Suprapubic skin (tissue), 4 donors: ENCODE data around the gene FNDC1. TPM values are rescaled to one million over a fixed set of nuclear protein-coding genes. Genes with fewer than 3 reads are reported as not detected.

Experiments used
- DNase-seq, 2 donors: peaks; one replicate each; pipeline ENCODE4 v3.0.0-alpha.2; 2019; ENCODE audit warnings: low spot score in 2 of 2
- H3K27ac ChIP-seq: fragments of 200-600 bp; sonication (generic); one replicate; pipeline ENCODE4 v1.5.1; 2019
- H3K27me3 ChIP-seq: fragments of 200-600 bp; sonication (generic); one replicate; pipeline ENCODE4 v1.5.1; 2019
- H3K36me3 ChIP-seq: fragments of 200-600 bp; sonication (generic); one replicate; pipeline ENCODE4 v1.5.1; 2019
- H3K4me1 ChIP-seq: fragments of 200-600 bp; sonication (generic); one replicate; pipeline ENCODE4 v1.5.1; 2019
- H3K4me3 ChIP-seq: fragments of 200-600 bp; sonication (generic); one replicate; pipeline ENCODE4 v1.5.1; 2019; ENCODE audit warnings: mild to moderate bottlenecking
- H3K9me3 ChIP-seq: fragments of 200-600 bp; sonication (generic); one replicate; pipeline ENCODE4 v1.5.1; 2019
- EP300 ChIP-seq: sonication (generic); formaldehyde crosslinking; IDR thresholded peaks from one replicate; pipeline ENCODE4 v1.6.1; 2017; ENCODE audit warnings: antibody characterized with exemption
- POLR2A ChIP-seq, 2 donors: fragments of 450-650 bp; IDR thresholded peaks; one replicate each; pipeline ENCODE4 v1.6.1; 2017; ENCODE audit warnings: antibody characterized with exemption in 2 of 2, mild to moderate bottlenecking in 2 of 2, moderate library complexity in 2 of 2
- POLR2AphosphoS5 ChIP-seq, 3 donors: sonication (generic); formaldehyde crosslinking; IDR thresholded peaks; one replicate each; pipeline ENCODE4 v1.6.1; 2017; ENCODE audit warnings: antibody characterized with exemption in 3 of 3
- WGBS: methylation state at CpG from one replicate; pipeline ENCODE4 v1.1.5; 2018; 5-methylcytosine and 5-hydroxymethylcytosine counted together
- total RNA-seq, 4 donors: library from RNA; depleted of rRNA; stranded (reverse); fragments of >200 nt; gene quantifications; one replicate each; pipeline ENCODE4 v1.1.0, GENCODE V29; 2016
- TF ChIP-seq, protein P1 (sequence below), 2 donors: fragments of 200-600 bp in 1 of 2; fragments of 450-650 bp in 1 of 2; sonication (generic) in 1 of 2; IDR thresholded peaks; one replicate each; pipeline ENCODE4 v1.5.1; 2016 to 2019; ENCODE audit warnings: antibody characterized with exemption in 2 of 2, mild to moderate bottlenecking in 1 of 2, moderate library complexity in 1 of 2

The FNDC1 gene
- total RNA-seq, 4 donors from 2014 or later, result 0.13 to 0.89 (median 0.15) TPM; not detected in 1

DNA sequence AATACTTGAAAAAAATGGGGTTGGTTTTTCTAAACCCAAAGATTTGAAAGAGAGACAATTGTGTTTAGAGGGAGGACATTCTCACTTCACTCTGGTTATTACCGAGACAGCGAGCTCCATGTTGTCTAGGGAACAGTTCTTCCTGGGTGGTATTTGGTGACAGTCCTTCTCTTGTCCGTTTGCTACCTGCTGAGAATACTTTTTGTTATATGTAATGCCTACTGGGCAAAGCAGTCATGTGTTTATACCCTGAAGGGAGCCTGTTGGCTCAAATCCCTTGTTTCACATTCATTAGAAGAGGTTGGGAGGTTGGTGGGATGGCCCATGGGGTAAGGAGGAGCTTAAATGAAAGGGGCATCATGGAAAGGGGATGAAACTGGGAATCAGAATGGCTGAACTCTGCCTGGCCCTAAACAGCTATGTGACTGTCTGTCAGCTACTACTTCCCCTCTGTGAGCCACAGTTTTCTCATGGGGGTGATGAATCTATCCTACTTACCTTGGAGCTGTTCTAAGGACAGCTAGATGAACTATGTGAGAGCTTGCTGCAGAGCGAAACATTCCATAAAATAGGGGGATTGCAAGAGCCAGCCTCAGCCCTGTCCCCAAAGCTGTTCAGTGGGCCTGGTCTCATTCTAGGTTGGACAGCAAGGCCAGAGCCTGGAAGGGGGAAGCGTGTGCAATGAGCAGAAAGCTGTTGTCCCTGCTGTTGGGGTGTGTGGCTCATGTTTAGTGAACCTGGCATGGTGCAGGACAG lies 43.5 kb downstream of the FNDC1 start:
- Histone ChIP-seq H3K4me1 (no peaks in the 10 kb centered on the region), H3K4me3 (no peak overlapping the region), H3K9me3 (no peaks in the 10 kb centered on the region), H3K27ac (no peak overlapping the region), H3K36me3 (no peaks in the 10 kb centered on the region), H3K27me3 (no peaks in the 10 kb centered on the region)
- 91% methylated on average over 5 of the region's 5 CpGs for WGBS
- no peak for TF ChIP-seq POLR2A (IDR thresholded peaks at IDR 0.05)
- no peak for TF ChIP-seq EP300
- TF ChIP-seq, protein P1, sequence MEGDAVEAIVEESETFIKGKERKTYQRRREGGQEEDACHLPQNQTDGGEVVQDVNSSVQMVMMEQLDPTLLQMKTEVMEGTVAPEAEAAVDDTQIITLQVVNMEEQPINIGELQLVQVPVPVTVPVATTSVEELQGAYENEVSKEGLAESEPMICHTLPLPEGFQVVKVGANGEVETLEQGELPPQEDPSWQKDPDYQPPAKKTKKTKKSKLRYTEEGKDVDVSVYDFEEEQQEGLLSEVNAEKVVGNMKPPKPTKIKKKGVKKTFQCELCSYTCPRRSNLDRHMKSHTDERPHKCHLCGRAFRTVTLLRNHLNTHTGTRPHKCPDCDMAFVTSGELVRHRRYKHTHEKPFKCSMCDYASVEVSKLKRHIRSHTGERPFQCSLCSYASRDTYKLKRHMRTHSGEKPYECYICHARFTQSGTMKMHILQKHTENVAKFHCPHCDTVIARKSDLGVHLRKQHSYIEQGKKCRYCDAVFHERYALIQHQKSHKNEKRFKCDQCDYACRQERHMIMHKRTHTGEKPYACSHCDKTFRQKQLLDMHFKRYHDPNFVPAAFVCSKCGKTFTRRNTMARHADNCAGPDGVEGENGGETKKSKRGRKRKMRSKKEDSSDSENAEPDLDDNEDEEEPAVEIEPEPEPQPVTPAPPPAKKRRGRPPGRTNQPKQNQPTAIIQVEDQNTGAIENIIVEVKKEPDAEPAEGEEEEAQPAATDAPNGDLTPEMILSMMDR (IDR thresholded peaks at IDR 0.05), result no peak
- TF ChIP-seq POLR2AphosphoS5 (IDR thresholded peaks at IDR 0.05), result no peak
- no peak for DNase-seq

DNA sequence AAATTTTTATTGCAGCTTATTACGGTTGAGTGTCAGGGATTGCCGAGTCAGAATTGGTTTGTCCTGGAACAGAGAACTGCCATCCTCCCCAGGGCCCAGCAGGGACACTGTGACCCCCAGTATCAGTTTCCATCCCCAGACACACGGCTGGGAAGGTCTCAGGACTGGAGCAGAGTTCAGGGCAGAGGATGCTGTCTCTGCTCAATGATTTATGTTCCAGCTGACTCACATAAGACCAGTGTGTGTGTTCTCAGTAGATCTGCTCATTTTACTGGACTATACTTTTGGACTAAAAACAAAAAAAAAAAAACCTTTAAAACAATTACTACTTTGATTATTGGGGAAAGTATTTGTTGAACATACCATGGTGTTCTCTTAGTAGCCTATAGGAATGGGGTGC lies 44.2 kb downstream of the FNDC1 start:
- no peaks in the 10 kb centered on the region for H3K36me3 ChIP-seq
- H3K4me3 ChIP-seq, result no peak overlapping the region
- H3K4me1 ChIP-seq, result no peaks in the 10 kb centered on the region
- DNase-seq, result no peak
- H3K9me3 ChIP-seq, result no peaks in the 10 kb centered on the region
- H3K27ac ChIP-seq, result no peak overlapping the region
- TF ChIP-seq, protein P1 (IDR thresholded peaks at IDR 0.05), result no peak
- TF ChIP-seq POLR2A (IDR thresholded peaks at IDR 0.05) (no peak), POLR2AphosphoS5 (IDR thresholded peaks at IDR 0.05) (no peak), EP300 (no peak)
- 65% methylated on average over 3 of the region's 3 CpGs for WGBS
- H3K27me3 ChIP-seq, result no peaks in the 10 kb centered on the region

DNA sequence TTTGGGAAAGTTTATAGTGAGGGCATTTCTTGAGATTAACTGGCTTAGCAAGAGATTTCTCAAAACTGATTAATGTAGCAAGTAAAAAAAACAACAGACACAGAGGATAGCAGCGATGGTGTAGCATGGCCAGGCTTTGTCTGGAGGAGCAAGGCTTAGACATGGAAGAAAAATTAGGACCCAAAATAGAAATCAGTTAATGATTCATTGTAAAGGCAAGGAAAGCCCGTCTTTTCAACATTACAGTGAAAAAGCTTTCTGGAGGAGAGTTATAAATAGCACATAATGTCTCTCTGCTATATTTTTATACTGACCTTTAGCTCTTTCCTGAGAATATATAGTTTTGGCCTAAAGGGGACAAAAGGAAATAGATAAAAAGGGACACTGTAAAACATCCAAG lies 45.1 kb downstream of the FNDC1 start:
- Histone ChIP-seq H3K36me3 (no peaks in the 10 kb centered on the region), H3K27me3 (no peaks in the 10 kb centered on the region), H3K9me3 (no peaks in the 10 kb centered on the region), H3K4me3 (no peak overlapping the region), H3K27ac (no peak overlapping the region), H3K4me1 (no peaks in the 10 kb centered on the region)
- DNase-seq, result no peak
- WGBS, result 70% methylated on average over 2 of the region's 2 CpGs
- TF ChIP-seq EP300 (no peak), POLR2AphosphoS5 (IDR thresholded peaks at IDR 0.05) (no peak), POLR2A (IDR thresholded peaks at IDR 0.05) (no peak)
- TF ChIP-seq, protein P1 (IDR thresholded peaks at IDR 0.05), result no peak

DNA sequence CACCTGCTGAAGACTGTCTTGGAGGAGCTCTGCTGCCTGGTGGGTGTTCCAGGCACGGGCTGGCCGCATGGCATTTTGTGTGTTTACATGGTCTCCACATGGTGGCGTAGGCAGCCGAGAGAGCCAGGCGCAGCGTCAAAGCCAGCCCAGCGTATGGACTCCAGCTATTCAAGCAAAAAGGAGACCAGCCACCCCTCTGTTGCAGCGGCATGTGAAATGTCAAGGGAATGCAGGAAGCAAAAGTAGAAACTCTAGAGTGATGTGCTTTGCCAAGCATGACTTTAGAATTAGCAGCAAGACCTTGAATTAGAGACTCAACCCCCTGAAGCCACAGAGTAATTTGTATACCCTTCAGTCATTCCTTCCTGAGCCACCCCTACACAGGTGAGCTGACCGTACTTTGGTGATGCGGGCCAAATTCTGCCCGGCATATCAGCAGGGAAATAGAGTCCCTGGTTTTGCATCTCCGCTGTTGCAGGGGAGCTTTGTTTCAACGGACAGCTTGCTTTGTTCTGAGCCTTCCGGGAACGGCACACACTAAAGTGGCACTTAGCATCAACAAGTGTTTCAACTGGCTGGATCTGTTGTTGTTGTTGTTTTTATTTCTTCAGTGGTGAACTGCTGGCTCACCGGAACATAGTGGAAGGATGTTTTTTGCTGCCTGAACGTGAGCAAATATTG lies 48.5 kb downstream of the FNDC1 start:
- H3K27ac ChIP-seq, result no peak overlapping the region
- 86% methylated on average over 11 of the region's 17 CpGs for WGBS
- no peaks in the 10 kb centered on the region for H3K4me1 ChIP-seq
- H3K4me3 ChIP-seq, result no peak overlapping the region
- TF ChIP-seq, protein P1 (IDR thresholded peaks at IDR 0.05), result no peak
- H3K27me3 ChIP-seq, result no peaks in the 10 kb centered on the region
- no peaks in the 10 kb centered on the region for H3K9me3 ChIP-seq
- no peaks in the 10 kb centered on the region for H3K36me3 ChIP-seq
- no peak for DNase-seq

DNA sequence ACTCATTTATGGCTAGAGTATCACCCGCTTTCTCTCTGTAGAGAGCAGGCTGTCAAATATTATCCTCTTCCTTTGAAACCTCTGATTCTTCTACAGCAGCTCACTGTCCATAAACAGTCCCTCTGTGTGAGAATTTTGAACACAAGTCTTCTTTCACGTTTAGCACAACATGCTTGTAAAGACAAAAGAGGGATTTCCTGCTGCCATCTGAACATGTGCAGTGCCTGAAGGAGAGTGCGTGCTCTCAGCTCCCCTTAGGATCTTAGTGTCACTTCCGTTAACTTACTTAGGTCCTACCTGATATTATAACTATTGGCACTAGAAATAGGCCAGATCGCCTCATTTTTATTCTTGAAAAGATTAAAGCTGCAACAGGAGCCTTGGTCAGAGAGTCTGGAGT lies 50.9 kb downstream of the FNDC1 start:
- no peaks in the 10 kb centered on the region for H3K27me3 ChIP-seq

More for the DNA sequence above, 50.9 kb downstream of the FNDC1 start:
- Histone ChIP-seq H3K4me3 (no peak overlapping the region), H3K36me3 (no peaks in the 10 kb centered on the region), H3K27ac (no peak overlapping the region), H3K4me1 (no peaks in the 10 kb centered on the region), H3K9me3 (no peaks in the 10 kb centered on the region)
- no peak for DNase-seq
- TF ChIP-seq, protein P1 (IDR thresholded peaks at IDR 0.05), result no peak
- no peak for TF ChIP-seq POLR2A (IDR thresholded peaks at IDR 0.05)
- no peak for TF ChIP-seq POLR2AphosphoS5 (IDR thresholded peaks at IDR 0.05)
- no peak for TF ChIP-seq EP300
- WGBS, result 47% methylated on average over 5 of the region's 5 CpGs
